AG04450 (cell line): ENCODE measurements around the gene RNASEH1. TPM values are rescaled to one million over a fixed set of nuclear protein-coding genes. Genes with fewer than 3 reads are reported as not detected.
"Not testable (repeated sequence)": the region's sequence is repeated elsewhere in the genome, so short reads cannot be mapped to it uniquely, and the experiment has no call there.

ENCODE experiments used
- CTCF ChIA-PET: fragments of 300-600, 350-600 bp; formaldehyde crosslinking; extraction: SDS; loops from one replicate; lab custom pipeline; 2022; ENCODE audit warnings: antibody characterized with exemption, inconsistent platforms; lab: Charles Lee
- POLR2A ChIA-PET: fragments of 350-600 bp; formaldehyde crosslinking; extraction: SDS; loops from one replicate; lab custom pipeline; 2021; ENCODE audit warnings: antibody characterized with exemption, inconsistent platforms; lab: Yijun Ruan, JAX
- DNase-seq: peaks from one replicate; pipeline ENCODE4 v3.0.0-alpha.2; 2011; ENCODE audit warnings: low read depth, low spot score
- H3K27ac ChIP-seq: one replicate; pipeline ENCODE4 v1.5.1; 2012; ENCODE audit warnings: low read depth, low read length, control low read depth
- H3K27me3 ChIP-seq: one replicate; pipeline ENCODE4 v1.6.0; 2012; ENCODE audit warnings: low read length; ENCODE audit not compliant: control insufficient read depth, insufficient read depth
- H3K4me3 ChIP-seq: 2 replicates; pipeline ENCODE4 v1.5.1; 2011; ENCODE audit warnings: mild to moderate bottlenecking, low read depth, low read length, control low read depth
- H3K9me3 ChIP-seq: 2 replicates; pipeline ENCODE4 v1.5.1; 2012; ENCODE audit warnings: low read length; ENCODE audit not compliant: control insufficient read depth, insufficient read depth
- polyA plus RNA-seq: library from polyadenylated mRNA; depleted of rRNA; stranded (reverse); fragments of >200 nt; gene quantifications from 2 replicates; pipeline ENCODE4 v1.2.3, GENCODE V29; 2011
- TF ChIP-seq, protein P1 (sequence below): IDR thresholded peaks from 2 replicates; pipeline ENCODE4 v1.5.1; 2011; ENCODE audit warnings: low read depth, low read length, control low read depth, inconsistent platforms

Gene RNASEH1
- polyA plus RNA-seq, 1 experiment = 26.2 TPM

- Histone ChIP-seq H3K9me3 (peaks cover 6% of the 10 kb centered on the region; the same call in 1 of the 2 replicates), H3K27me3 (no peaks in the 10 kb centered on the region), H3K27ac (no peak overlapping the region), H3K4me3 (no peak overlapping the region)
- TF ChIP-seq, protein P1, sequence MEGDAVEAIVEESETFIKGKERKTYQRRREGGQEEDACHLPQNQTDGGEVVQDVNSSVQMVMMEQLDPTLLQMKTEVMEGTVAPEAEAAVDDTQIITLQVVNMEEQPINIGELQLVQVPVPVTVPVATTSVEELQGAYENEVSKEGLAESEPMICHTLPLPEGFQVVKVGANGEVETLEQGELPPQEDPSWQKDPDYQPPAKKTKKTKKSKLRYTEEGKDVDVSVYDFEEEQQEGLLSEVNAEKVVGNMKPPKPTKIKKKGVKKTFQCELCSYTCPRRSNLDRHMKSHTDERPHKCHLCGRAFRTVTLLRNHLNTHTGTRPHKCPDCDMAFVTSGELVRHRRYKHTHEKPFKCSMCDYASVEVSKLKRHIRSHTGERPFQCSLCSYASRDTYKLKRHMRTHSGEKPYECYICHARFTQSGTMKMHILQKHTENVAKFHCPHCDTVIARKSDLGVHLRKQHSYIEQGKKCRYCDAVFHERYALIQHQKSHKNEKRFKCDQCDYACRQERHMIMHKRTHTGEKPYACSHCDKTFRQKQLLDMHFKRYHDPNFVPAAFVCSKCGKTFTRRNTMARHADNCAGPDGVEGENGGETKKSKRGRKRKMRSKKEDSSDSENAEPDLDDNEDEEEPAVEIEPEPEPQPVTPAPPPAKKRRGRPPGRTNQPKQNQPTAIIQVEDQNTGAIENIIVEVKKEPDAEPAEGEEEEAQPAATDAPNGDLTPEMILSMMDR = no peak
- DNase-seq = no peak
- ChIA-PET POLR2A (interaction anchor here (0.7 kb wide), 1 partner anchor 13 kb away, joined by 7 read pairs; the partner anchor contains the start of gene RNASEH1), CTCF (no interaction called here)
These were observed 13.2 kb upstream of the RNASEH1 start for GRCh38 chr2:3571284-3571683.

GRCh38 chr2:3569656-3570055 is 11.5 kb upstream of the RNASEH1 start:
- H3K27ac ChIP-seq, H3K4me3 ChIP-seq, H3K27me3 ChIP-seq, H3K9me3 ChIP-seq, DNase-seq, CTCF ChIA-PET, POLR2A ChIA-PET: not testable (repeated sequence)

GRCh38 chr2:3566806-3567205 is 8.7 kb upstream of the RNASEH1 start:
- TF ChIP-seq, protein P1 = no peak
- ChIA-PET POLR2A (no interaction called here), CTCF (no interaction called here)
- H3K27ac ChIP-seq = no peak overlapping the region
- no peak overlapping the region for H3K4me3 ChIP-seq
- DNase-seq = no peak
- no peaks in the 10 kb centered on the region for H3K27me3 ChIP-seq
- no peaks in the 10 kb centered on the region for H3K9me3 ChIP-seq

DNA sequence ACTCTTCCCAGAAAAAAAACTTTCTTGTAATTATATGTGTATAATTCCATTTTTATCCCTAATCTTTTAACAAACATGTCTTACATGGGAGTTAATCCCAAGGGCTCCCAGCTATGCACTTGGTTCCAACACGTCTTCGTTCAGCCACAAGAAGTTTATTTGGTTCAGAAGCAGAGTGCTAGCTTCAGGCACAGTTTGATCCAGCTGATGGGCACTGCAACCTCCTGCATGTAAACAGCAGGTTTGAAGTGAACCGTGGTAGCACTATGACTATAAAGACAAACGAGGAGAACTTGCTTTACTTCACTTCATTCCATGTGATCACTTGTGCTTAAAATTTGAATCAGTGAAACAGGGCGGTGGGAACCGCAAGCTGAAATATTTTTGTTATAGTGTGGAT is 7.0 kb upstream of the RNASEH1 start:
- H3K9me3 ChIP-seq = no peaks in the 10 kb centered on the region
- H3K27ac ChIP-seq = no peak overlapping the region
- TF ChIP-seq, protein P1 = no peak
- no peaks in the 10 kb centered on the region for H3K27me3 ChIP-seq
- ChIA-PET CTCF (no interaction called here), POLR2A (no interaction called here)
- DNase-seq = no peak
- no peak overlapping the region for H3K4me3 ChIP-seq

DNA sequence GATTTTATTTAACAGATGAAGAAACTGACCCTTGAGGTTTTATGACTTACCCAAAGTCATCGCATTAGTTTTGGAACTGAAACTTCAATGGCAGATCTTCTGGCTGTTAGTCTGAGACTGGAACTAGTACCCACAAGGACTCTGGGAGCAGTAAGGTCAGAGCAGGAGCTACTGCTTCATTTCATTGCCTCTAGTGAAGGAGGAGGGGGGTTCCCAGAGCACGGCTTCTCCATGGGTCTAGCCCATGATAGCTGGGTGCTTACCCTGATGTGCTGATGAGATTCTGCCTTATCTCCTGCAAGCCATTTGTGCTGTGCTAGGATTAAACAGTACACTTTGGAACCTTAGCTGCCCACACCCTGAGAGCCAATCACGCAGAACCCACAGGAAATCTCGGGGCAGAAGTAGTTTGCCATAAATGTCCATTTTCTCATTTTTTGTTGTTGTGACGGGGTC is 5.4 kb upstream of the RNASEH1 start:
- ChIA-PET CTCF (no interaction called here), POLR2A (no interaction called here)
- TF ChIP-seq, protein P1 = no peak
- Histone ChIP-seq H3K27me3 (no peaks in the 10 kb centered on the region), H3K4me3 (no peak overlapping the region), H3K27ac (no peak overlapping the region), H3K9me3 (no peaks in the 10 kb centered on the region; the same call in 1 of the 2 replicates)
- DNase-seq = no peak
